HCT116 (cell line): ENCODE measurements around the gene CELSR3. TPM values are rescaled to one million over a fixed set of nuclear protein-coding genes. Genes with fewer than 3 reads are reported as not detected.

Experiments used
- ATAC-seq: fragments of 200-7000 bp; cut with Tn5 transposase; 2 replicates; pipeline ENCODE4 v1.9.1; 2020; ENCODE audit warnings: mild to moderate bottlenecking, moderate library complexity
- BruUV-seq: library from RNA; stranded (reverse); fragments of 400-500 nt; replicated peaks from 2 replicates; lab custom pipeline; 2021; lab: Mats Ljungman, UMichigan
- CTCF ChIA-PET: fragments of 300-600 bp; sonication (Branson Sonifier 250); formaldehyde crosslinking; loops from one replicate; lab custom pipeline; 2021; ENCODE audit warnings: antibody characterized with exemption; lab: Charles Lee
- POLR2A ChIA-PET: fragments of 300-600, 350-600 bp; sonication (Branson Sonifier 250); formaldehyde crosslinking; loops from one replicate; lab custom pipeline; 2021; ENCODE audit warnings: antibody characterized with exemption; lab: Charles Lee
- RAD21 ChIA-PET, 2 experiments: fragments of 300-600 bp; sonication (Branson Sonifier 250); formaldehyde crosslinking; loops; one replicate each; lab custom pipeline; 2023; ENCODE audit warnings: low total read pairs in 2 of 2; ENCODE audit not compliant: uncharacterized antibody in 2 of 2, unreplicated experiment in 2 of 2, low non-redundant PET in 1 of 2; lab: Charles Lee
- DNase-seq: peaks from one replicate; pipeline ENCODE4 v3.0.0-alpha.2; 2010; ENCODE audit warnings: low read depth, low spot score
- H2AFZ ChIP-seq: fragments of 200-600 bp; shearing (Covaris generic), sonication (generic); 2 replicates; pipeline ENCODE4 v1.6.1; 2017; ENCODE audit warnings: low read depth, mixed run types, mixed read lengths, antibody characterized with exemption, low read length; ENCODE audit not compliant: poor library complexity, severe bottlenecking
- H3K27ac ChIP-seq: 2 replicates; pipeline ENCODE4 v1.5.1; 2012; ENCODE audit warnings: low read depth, low read length
- H3K27me3 ChIP-seq: fragments of 200-600 bp; sonication (generic); 2 replicates; pipeline ENCODE4 v1.6.1; 2016; ENCODE audit warnings: mixed run types, low read length, mixed read lengths; ENCODE audit not compliant: insufficient read depth
- H3K36me3 ChIP-seq, 2 experiments: fragments of 200-500 bp in 1 of 2; fragments of 200-600 bp in 1 of 2; sonication (Bioruptor generic) in 1 of 2; sonication (generic) in 1 of 2; 2 replicates each; pipeline versions ENCODE4 v1.5.1 to v1.6.1; 2014 to 2016; ENCODE audit warnings: low read length in 2 of 2, inconsistent platforms in 1 of 2, mixed read lengths in 1 of 2, mixed run types in 1 of 2; ENCODE audit not compliant: insufficient read depth in 2 of 2, control insufficient read depth in 1 of 2
- H3K4me1 ChIP-seq, 2 experiments: fragments of 200-600 bp in 1 of 2; sonication (generic) in 1 of 2; 2 replicates each; pipeline versions ENCODE4 v1.5.1 to v1.6.1; 2012 to 2017; ENCODE audit warnings: low read length in 2 of 2, inconsistent platforms in 1 of 2, mild to moderate bottlenecking in 1 of 2, mixed read lengths in 1 of 2, mixed run types in 1 of 2, moderate library complexity in 1 of 2; ENCODE audit not compliant: insufficient read depth in 2 of 2, control insufficient read depth in 1 of 2
- H3K4me2 ChIP-seq: fragments of 200-600 bp; sonication (generic); 2 replicates; pipeline ENCODE4 v1.6.1; 2017; ENCODE audit warnings: mixed run types, low read length, mixed read lengths
- H3K4me3 ChIP-seq, 2 experiments: fragments of 200-600 bp in 1 of 2; sonication (generic) in 1 of 2; replicated peaks in 1 of 2; 2 replicates each; pipeline ENCODE4 v1.5.1; 2011 to 2016; ENCODE audit warnings: low read length in 2 of 2, control low read depth in 1 of 2, low read depth in 1 of 2, mild to moderate bottlenecking in 1 of 2, mixed read lengths in 1 of 2, mixed run types in 1 of 2
- H3K79me2 ChIP-seq: fragments of 200-600 bp; sonication (generic); 2 replicates; pipeline ENCODE4 v1.6.1; 2017; ENCODE audit warnings: mild to moderate bottlenecking, mixed run types, low read length, moderate library complexity, mixed read lengths; ENCODE audit not compliant: insufficient read depth
- H3K9ac ChIP-seq: fragments of 200-600 bp; sonication (generic); 2 replicates; pipeline ENCODE4 v1.6.1; 2016; ENCODE audit warnings: low read length, mixed read lengths
- H3K9me2 ChIP-seq: fragments of 200-600 bp; sonication (generic), shearing (Covaris generic); 2 replicates; pipeline ENCODE4 v1.6.1; 2017; ENCODE audit warnings: mixed run types, mild to moderate bottlenecking, moderate library complexity; ENCODE audit not compliant: insufficient read depth
- H3K9me3 ChIP-seq, 2 experiments: fragments of 200-500 bp in 1 of 2; fragments of 200-600 bp in 1 of 2; sonication (Bioruptor generic) in 1 of 2; sonication (generic) in 1 of 2; 2 replicates each; pipeline ENCODE4 v1.6.1; 2014 to 2017; ENCODE audit warnings: low read length in 2 of 2, mixed read lengths in 2 of 2, inconsistent platforms in 1 of 2, low read depth in 1 of 2, mild to moderate bottlenecking in 1 of 2, mixed run types in 1 of 2, moderate library complexity in 1 of 2; ENCODE audit not compliant: control insufficient read depth in 1 of 2, insufficient read depth in 1 of 2
- H4K20me1 ChIP-seq: fragments of 200-600 bp; sonication (generic), shearing (Covaris generic); 2 replicates; pipeline ENCODE4 v1.6.1; 2017; ENCODE audit warnings: mixed run types, mild to moderate bottlenecking, moderate library complexity; ENCODE audit not compliant: insufficient read depth
- ATF3 ChIP-seq: IDR thresholded peaks from 2 replicates; pipeline ENCODE4 v1.6.1; 2012
- CBX3 ChIP-seq: IDR thresholded peaks from 2 replicates; pipeline ENCODE4 v1.6.1; 2012; ENCODE audit warnings: low read depth
- CEBPB ChIP-seq: IDR thresholded peaks from 2 replicates; pipeline ENCODE4 v1.6.1; 2012; ENCODE audit warnings: low read depth
- ELF1 ChIP-seq: IDR thresholded peaks from 2 replicates; pipeline ENCODE4 v1.6.1; 2012; ENCODE audit warnings: low read depth, borderline replicate concordance
- EZH2 ChIP-seq: fragments of 200-600 bp; sonication (generic); IDR thresholded peaks from 2 replicates; pipeline ENCODE4 v1.6.1; 2017; ENCODE audit warnings: antibody characterized with exemption, mixed run types
- EZH2phosphoT487 ChIP-seq: fragments of 200-600 bp; IDR thresholded peaks from 2 replicates; pipeline ENCODE4 v1.6.1; 2018; ENCODE audit warnings: antibody characterized with exemption, borderline replicate concordance
- FOSL1 ChIP-seq: IDR thresholded peaks from 2 replicates; pipeline ENCODE4 v1.6.1; 2012; ENCODE audit warnings: low read depth
- JUND ChIP-seq: IDR thresholded peaks from 2 replicates; pipeline ENCODE4 v1.6.1; 2012
- MAX ChIP-seq: IDR thresholded peaks from 2 replicates; pipeline ENCODE4 v1.6.1; 2012
- POLR2A ChIP-seq: IDR thresholded peaks from 2 replicates; pipeline ENCODE4 v1.7.0; 2011; ENCODE audit warnings: borderline replicate concordance; ENCODE audit not compliant: insufficient read depth, insufficient read length; ENCODE audit errors: extremely low read depth
- POLR2AphosphoS5 ChIP-seq: IDR thresholded peaks from 2 replicates; pipeline ENCODE4 v1.6.1; 2011; ENCODE audit warnings: mild to moderate bottlenecking, low read depth, low read length, moderate library complexity
- REST ChIP-seq: IDR thresholded peaks from 2 replicates; pipeline ENCODE4 v1.6.1; 2012; ENCODE audit warnings: low read depth
- ZBTB33 ChIP-seq: IDR thresholded peaks from 2 replicates; pipeline ENCODE4 v1.6.1; 2011; ENCODE audit warnings: mild to moderate bottlenecking, low read length, moderate library complexity; ENCODE audit not compliant: insufficient replicate concordance; ENCODE audit errors: extremely low read depth
- intact Hi-C: fragments of 100-400 bp; cut with micrococcal nuclease; formaldehyde crosslinking; loops from 2 replicates; pipeline ENCODE4 v1.10.0; 2022
- total RNA-seq: library from RNA; stranded (reverse); gene quantifications from one replicate; pipeline ENCODE4 v1.2.1, GENCODE V29; 2021; ENCODE audit not compliant: unreplicated experiment
- TF ChIP-seq, protein P1 (sequence below), 3 experiments: fragments of 200-600 bp in 1 of 3; sonication (generic) in 1 of 3; IDR thresholded peaks in 2 of 3; conservative IDR thresholded peaks in 1 of 3; 2 replicates each; pipeline ENCODE4 v1.5.1; 2012 to 2017; ENCODE audit warnings: low read depth in 2 of 3, low read length in 2 of 3, antibody characterized with exemption in 1 of 3, borderline replicate concordance in 1 of 3, control low read depth in 1 of 3, mild to moderate bottlenecking in 1 of 3, mixed read lengths in 1 of 3, mixed run types in 1 of 3, moderate library complexity in 1 of 3; ENCODE audit not compliant: insufficient read depth in 1 of 3

The CELSR3 gene
- total RNA-seq, 1 experiment from 2014 or later: 7.8 TPM

DNA sequence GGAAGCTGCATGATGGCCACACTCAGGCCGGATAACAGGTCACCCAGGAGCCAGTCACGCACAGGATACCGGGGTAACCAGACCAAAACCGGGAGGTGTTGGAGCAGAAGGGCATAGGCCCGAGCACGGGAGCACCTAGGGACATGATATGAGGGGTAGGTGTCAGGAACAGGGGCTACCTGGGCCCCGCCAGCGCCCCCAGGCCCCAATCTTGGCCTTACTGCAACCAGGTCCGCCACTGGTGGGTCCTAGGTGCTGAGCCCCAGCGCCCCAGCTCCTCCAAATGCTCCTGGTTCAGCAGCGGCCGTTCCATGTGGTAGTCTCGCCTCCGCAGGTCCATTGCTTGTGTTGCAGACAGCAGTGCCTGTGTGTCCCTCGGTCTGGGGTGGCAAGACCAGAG, 29.4 kb downstream of the CELSR3 start:
- peaks cover 16 to 31% of the 10 kb centered on the region in 2 experiments; a peak in 2 of 4 replicates for H3K36me3 ChIP-seq
- BruUV-seq: no TSS peak
- ChIA-PET CTCF (interaction anchor here (0.9 kb wide), 1 partner anchor 30 kb away, joined by 3 read pairs; no protein-coding TSS in a partner anchor), POLR2A (no interaction called here), RAD21 (no interaction called here)
- intact Hi-C loops: no loop called here
- no peaks in the 10 kb centered on the region for H3K27me3 ChIP-seq
- TF ChIP-seq ELF1: no peak
- no peak for TF ChIP-seq CBX3
- TF ChIP-seq POLR2A: no peak
- TF ChIP-seq EZH2: no peak
- TF ChIP-seq FOSL1: no peak
- TF ChIP-seq ATF3: no peak
- no peak for TF ChIP-seq EZH2phosphoT487
- no peak for TF ChIP-seq CEBPB
- TF ChIP-seq POLR2AphosphoS5: no peak
- no peak for TF ChIP-seq ZBTB33
- TF ChIP-seq REST: no peak
- TF ChIP-seq, protein P1, sequence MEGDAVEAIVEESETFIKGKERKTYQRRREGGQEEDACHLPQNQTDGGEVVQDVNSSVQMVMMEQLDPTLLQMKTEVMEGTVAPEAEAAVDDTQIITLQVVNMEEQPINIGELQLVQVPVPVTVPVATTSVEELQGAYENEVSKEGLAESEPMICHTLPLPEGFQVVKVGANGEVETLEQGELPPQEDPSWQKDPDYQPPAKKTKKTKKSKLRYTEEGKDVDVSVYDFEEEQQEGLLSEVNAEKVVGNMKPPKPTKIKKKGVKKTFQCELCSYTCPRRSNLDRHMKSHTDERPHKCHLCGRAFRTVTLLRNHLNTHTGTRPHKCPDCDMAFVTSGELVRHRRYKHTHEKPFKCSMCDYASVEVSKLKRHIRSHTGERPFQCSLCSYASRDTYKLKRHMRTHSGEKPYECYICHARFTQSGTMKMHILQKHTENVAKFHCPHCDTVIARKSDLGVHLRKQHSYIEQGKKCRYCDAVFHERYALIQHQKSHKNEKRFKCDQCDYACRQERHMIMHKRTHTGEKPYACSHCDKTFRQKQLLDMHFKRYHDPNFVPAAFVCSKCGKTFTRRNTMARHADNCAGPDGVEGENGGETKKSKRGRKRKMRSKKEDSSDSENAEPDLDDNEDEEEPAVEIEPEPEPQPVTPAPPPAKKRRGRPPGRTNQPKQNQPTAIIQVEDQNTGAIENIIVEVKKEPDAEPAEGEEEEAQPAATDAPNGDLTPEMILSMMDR (IDR thresholded peaks at IDR 0.05 in 2 of 3, conservative IDR thresholded peaks at IDR 0.05 in 1 of 3; ENCODE audit: borderline replicate concordance in 1 of 3, insufficient read depth in 1 of 3, low read depth in 2 of 3, low read length in 2 of 3): no peak
- no peak for TF ChIP-seq JUND
- no peak for TF ChIP-seq MAX
- no peak overlapping the region for H3K4me2 ChIP-seq
- H3K27ac ChIP-seq: no peak overlapping the region; the same call in 1 of the 2 replicates
- no peaks in the 10 kb centered on the region for H3K9me3 ChIP-seq
- no peaks in the 10 kb centered on the region for H3K9me2 ChIP-seq
- no peak for DNase-seq
- H2AFZ ChIP-seq: no peak overlapping the region
- H4K20me1 ChIP-seq: no peaks in the 10 kb centered on the region
- H3K9ac ChIP-seq: no peak overlapping the region
- no peak for ATAC-seq
- peaks cover 11 to 22% of the 10 kb centered on the region in 2 experiments for H3K4me1 ChIP-seq
- H3K4me3 ChIP-seq: no peak overlapping the region
- peaks cover 12% of the 10 kb centered on the region; the same call in 1 of the 2 replicates for H3K79me2 ChIP-seq
